GM21390 (cell line): ENCODE data around the gene SRF.

ENCODE experiments used
- ATAC-seq: cut with Tn5 transposase; IDR thresholded peaks from one replicate; pipeline ENCODE4 v1.9.1; 2021; ENCODE audit not compliant: unreplicated experiment

SRF gene

DNA sequence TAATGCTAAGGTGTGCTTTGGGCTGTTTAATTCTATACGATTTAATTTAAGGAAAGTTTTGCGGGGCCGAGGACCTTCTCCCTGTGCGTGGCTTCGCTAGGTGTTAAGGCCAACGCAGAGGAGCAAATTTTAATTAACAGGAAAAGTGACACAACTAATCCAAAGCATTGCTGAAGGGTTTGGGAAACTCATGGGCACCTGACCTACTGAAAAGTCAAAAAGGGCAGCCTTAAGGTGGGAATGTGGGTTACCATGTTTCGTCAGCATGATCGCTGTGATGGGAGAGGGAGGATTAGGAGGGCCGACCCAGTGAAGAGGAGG, 10.5 kb downstream of the SRF start:
- no peak for ATAC-seq

- peak; percentile 95 for ATAC-seq
Observed at GRCh38 chr6:43181942-43182860, 11.1 kb downstream of the SRF start, which contains the start of gene CUL9. Gene CUL9, plus strand, starts transcription at chr6:43182196. Its CDS starts 2,115 bp downstream, at chr6:43184311.

DNA sequence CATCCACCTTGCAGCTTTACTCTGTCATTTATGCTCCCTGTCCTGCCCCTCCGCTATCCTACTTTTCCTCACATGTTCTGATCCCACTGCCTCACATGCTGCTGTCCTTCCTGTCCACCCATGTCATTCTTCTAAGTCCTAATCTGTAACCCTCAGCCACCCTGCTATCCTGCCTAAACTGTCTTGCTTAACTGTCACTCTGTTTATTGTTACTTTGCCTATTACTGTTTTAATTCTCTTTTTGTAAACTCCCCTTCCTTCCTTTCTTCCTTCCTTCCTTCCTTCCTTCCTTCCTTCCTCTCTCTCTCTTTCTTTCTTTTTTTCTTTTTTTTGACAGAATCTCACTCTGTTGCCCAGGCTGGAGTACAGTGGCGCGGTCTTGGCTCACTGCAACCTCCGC, 12.4 kb downstream of the SRF start:
- ATAC-seq = no peak

DNA sequence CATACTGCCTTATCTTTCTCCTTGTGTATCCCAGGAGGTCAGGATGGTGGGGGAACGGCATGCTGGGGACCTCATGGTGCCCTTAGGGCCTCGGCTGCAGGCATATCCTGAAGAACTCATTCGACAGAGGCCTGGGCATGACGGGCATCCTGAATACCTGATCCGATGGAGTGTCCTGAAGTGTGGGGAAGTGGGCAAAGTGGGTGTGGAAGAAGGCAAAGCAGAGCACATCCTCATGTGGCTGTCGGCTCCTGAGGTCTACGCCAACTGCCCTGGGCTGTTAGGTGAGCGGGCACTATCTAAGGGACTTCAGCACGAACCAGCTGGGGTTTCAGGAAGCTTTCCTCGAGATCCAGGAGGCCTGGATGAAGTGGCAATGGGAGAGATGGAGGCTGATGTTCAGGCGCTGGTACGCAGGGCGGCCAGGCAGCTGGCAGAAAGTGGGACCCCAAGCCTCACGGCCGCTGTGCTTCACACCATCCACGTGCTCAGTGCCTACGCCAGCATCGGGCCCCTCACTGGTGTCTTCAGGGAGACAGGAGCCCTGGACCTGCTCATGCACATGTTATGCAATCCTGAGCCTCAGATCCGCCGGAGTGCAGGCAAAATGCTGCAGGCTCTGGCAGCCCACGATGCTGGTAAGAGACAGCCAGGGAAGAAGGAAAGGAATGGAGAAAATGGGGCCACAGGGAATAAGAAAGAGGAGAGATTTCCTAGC, 13.4 kb downstream of the SRF start:
- ATAC-seq = no peak

DNA sequence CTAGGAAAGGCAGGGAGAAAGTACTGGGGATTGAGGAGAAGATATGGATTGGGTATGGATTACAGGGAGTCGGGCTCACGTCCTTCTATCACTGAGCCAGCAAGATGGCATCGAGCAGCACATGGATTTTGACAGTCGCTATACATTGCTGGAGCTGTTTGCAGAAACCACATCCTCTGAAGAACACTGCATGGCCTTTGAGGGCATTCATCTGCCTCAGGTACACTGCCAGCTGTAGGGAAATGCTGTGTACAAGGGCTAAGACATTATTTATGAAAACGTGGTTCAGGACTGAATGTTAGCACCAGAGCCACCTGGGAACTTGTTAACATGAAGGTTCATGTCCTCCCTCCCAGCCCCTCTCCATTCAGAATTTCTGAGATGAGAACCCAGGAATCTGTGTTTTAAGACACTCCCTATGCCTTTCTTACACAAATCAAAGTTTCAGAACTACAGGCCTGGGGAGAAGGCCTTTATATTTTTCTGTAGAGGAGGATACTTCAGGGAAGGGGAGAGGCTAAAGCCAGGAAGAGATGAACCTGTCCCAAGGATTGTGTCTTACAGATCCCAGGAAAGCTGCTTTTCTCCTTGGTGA, 14.4 kb downstream of the SRF start:
- no peak for ATAC-seq

DNA sequence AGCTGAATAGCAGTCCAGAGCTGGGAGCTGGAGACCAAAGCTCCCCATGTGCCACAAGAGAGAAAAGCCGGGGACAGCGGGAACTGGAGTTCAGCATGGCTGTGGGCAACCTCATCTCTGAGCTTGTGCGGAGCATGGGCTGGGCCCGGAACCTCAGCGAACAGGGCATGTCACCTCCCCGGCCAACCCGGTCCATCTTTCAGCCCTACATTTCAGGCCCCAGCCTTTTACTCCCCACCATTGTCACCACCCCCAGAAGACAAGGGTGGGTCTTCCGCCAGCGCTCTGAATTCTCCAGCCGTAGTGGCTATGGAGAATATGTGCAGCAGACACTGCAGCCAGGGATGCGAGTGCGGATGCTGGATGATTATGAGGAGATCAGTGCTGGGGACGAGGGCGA, 14.9 kb downstream of the SRF start:
- ATAC-seq = no peak

DNA sequence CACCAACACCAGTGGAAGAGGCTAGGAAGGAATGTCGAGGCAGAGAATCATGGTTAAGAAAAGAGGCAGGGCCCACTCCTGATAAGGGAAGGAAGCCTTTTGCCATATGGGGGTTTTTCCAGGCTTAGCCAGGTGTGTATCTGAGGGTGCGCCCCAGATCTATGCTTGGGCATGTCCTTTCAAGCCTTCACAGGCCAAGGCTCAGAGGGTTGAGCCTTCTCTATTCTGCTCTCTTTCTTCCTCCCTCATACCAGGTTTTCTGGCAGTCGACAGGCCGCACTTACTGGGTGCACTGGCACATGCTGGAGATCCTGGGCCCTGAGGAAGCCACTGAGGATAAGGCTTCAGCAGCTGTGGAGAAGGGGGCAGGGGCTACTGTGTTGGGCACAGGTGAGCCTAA, 15.6 kb downstream of the SRF start:
- ATAC-seq = no peak

DNA sequence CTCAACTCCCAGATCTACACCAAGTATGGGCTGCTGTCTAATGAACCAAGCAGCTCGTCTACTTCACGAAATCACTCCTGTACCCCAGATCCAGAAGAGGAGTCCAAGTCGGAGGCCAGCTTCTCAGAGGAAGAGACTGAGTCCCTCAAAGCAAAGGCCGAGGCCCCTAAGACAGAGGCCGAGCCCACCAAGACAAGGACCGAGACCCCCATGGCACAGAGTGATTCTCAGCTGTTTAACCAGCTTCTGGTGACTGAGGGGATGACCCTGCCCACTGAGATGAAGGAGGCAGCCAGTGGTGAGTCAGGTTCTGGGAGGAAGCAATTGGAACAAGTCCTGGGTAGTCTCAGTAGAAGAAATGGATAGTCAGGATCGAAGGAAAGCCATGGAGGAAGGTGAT, 16.8 kb downstream of the SRF start:
- no peak for ATAC-seq

DNA sequence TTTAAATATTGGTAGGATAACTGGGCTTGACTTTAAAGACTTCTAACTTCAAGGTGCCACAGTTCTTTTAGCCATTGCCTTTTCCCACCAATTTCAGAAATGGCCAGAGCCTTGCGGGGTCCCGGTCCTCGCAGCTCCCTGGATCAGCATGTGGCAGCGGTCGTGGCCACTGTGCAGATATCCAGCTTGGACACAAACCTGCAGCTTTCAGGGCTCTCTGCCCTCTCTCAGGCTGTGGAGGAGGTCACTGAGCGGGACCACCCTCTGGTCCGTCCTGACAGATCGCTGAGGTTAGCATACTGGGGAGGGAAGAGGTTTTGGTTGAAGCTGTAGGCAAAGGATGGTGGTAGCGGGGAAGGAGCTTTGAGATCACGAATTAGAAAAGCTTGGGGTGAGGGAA, 17.4 kb downstream of the SRF start:
- ATAC-seq = no peak

- ATAC-seq = no peak
Observed at GRCh38 chr6:43189776-43190304, 18.8 kb downstream of the SRF start.

- no peak for ATAC-seq
Observed at GRCh38 chr6:43192911-43193310, 21.8 kb downstream of the SRF start.

GRCh38 chr6:43193929-43194328, 22.9 kb downstream of the SRF start:
- no peak for ATAC-seq

DNA sequence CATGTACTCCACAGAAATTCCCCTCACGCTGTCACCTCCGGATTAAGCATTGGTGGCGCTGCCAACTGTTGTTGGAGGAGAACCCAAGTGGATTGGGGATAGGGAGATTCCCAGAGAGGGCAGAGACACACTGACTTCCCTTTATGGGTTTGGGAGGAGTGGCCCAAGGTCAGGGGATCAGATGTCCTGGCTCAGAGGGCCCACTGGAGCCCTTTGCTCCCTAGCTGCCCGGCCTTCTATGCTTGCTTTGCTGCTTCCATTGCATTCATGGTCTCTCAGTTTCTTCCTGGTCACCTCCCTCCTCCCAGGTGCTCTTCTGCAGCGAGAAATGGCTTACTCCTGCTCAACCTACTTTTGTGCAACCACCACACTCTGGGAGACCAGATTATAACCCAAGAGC, 25.3 kb downstream of the SRF start:
- ATAC-seq = no peak

DNA sequence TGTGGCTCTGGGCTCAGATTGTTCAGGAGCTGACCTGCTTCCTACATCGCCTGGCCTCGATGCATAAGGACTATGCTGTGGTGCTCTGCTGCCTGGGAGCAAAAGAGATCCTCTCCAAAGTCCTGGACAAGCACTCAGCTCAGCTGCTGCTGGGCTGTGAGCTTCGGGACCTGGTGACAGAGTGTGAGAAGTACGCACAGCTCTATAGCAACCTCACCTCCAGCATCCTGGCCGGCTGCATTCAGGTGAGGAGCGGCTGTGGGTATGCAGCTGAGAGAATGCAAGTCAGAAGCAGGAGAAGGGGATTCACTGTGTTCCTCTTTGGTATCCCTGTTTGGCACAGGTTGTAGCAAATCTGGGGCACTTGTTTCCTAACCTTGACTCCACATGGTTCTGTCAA, 28.8 kb downstream of the SRF start:
- no peak for ATAC-seq

DNA sequence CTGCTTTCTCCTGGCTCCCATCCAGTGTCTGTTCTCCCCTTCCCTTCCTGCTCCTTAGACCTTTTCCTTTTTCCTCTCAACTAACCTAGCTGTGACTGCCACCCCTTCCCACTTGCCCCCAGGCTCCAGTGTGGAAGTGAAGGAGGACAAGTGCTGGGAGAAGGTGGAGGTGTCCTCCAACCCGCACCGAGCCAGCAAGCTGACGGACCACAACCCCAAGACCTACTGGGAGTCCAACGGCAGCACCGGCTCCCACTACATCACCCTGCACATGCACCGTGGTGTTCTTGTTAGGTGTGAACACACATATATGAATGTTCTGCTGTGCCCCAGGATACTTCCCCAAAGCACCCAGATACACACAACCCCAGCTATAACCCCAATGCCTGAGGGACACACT, 29.5 kb downstream of the SRF start:
- no peak for ATAC-seq

DNA sequence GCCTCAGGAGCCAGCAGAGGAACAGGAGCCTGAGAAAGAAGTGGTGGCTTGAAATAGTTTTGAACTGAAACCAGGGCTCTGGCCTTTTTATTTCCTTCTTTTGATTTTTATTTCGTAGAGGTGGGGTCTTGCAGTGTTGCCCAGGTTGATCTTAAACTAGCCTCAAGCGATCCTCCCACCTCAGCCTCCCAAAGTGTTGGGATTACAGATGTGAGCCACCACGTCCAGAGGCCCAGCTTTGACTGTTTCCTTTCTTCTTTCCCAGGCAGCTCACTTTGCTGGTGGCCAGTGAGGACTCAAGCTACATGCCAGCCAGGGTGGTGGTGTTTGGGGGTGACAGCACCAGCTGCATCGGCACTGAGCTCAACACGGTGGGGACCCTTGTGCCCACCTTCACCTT, 31.4 kb downstream of the SRF start:
- no peak for ATAC-seq

DNA sequence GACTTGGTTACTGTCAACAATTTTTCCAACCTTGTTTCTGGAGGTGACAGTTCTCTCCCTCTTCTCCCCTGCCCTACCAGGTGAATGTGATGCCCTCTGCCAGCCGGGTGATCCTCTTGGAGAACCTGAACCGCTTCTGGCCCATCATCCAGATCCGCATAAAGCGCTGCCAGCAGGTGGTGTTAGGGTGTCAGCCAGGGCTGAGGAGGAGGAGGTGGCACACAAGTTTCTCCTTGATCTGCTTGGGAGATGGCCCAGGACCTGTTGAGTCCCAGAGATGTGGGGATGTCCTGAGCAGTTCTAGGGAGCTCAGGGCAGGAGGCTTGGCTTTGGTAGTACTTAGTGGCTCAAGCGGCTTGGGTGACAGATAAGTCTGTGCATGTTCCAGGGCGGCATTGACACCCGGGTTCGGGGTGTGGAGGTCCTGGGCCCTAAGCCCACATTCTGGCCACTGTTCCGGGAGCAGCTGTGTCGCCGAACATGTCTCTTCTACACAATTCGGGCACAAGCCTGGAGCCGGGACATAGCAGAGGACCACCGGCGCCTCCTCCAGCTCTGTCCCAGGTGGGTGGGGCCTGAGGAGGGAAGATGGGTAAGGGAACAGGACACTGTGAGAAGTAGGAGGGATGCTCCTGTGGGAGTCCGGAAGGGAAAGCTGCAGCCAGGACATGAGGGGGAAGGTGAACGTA, 32.1 kb downstream of the SRF start:
- no peak for ATAC-seq

DNA sequence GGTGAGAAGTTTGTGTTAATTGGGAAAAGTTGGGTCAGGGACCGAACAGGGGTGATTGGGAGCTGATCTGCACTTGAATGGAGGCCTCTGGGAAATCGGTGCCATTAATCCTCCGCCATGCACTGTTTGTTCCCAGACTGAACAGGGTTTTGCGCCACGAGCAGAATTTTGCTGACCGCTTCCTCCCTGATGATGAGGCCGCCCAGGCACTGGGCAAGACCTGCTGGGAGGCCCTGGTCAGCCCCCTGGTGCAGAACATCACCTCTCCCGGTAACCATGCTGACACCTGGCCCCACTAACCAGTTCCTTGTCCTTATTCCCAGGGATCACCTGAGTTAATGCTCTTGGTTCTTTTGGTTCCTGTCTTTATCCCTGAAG, 32.6 kb downstream of the SRF start:
- no peak for ATAC-seq

GRCh38 chr6:43204271-43205105, 33.4 kb downstream of the SRF start:
- ATAC-seq = no peak

DNA sequence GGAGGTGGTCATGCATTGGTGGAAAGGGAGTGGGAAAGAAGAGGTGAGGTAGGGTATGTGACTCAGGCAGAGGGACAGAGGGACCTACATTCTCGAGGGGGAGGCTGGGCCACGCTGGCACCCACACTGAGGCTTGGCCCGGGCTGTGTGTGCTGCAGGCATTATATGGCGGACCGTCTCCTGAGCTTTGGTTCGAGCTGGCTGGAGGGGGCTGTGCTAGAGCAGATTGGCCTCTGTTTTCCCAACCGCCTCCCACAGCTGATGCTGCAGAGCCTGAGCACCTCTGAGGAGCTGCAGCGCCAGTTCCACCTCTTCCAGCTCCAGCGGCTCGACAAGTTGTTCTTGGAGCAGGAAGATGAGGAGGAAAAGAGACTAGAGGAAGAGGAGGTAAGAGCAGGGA, 34.8 kb downstream of the SRF start:
- ATAC-seq = no peak
